Skeletal muscle cell (primary cell): ENCODE data around the gene ADAD2.

ENCODE experiments used
- DNase-seq: peaks from one replicate; pipeline ENCODE4 v3.0.0-alpha.2; 2010; ENCODE audit warnings: low read depth
- H3K4me3 ChIP-seq: 2 replicates; pipeline ENCODE4 v1.5.1; 2011; ENCODE audit warnings: low read depth, mild to moderate bottlenecking, control low read depth, low read length, moderate library complexity

The ADAD2 gene

DNA sequence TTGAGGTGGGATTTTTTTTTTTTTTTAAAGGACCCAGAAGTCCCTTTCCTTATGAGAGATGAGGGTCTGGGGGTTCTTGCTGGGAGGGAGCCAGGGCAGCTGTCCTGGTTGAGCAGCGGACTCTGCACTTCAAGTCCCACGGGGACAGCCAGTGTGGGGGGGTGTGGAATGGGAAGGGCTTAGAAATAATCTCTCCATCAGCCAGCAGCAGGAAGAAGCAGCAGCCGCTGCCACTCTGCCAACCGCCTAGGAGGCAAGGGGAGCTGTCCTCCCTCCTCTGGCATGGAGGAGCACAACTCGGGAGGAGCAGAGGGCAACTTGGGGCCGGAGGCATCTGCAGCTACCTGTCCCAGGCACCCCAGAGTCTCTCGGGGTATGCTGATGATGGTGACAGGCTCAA, 49.0 kb downstream of the ADAD2 start, which contains the start of gene KCNG4:
Gene KCNG4, minus strand, starts transcription at position 104 of the 400 bp plus-strand sequence. CDS start 2,527 bp downstream, outside the sequence.
- no peak for DNase-seq
- no peak within 1 kb of the TSS for H3K4me3 ChIP-seq

DNA sequence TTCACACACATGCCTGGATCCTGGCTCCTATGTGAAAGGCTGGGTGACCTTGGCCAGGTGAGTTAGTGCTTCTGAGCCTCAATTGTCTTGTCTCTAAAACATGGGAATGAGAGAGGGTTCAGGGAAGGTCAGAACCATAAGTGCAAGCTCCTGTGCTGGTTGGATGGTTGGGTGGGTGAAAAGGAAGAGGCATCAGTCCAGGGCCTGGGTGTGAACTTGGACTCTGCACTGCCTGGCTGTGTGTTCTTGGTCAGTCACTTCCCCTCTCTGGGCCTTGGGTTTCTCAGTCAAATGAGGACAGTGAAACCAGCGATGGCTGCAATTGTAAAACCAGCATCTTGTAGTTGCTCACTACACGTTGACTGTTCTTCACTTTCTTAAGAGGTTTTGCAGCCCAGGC, 49.5 kb downstream of the ADAD2 start:
- DNase-seq: no peak

DNA sequence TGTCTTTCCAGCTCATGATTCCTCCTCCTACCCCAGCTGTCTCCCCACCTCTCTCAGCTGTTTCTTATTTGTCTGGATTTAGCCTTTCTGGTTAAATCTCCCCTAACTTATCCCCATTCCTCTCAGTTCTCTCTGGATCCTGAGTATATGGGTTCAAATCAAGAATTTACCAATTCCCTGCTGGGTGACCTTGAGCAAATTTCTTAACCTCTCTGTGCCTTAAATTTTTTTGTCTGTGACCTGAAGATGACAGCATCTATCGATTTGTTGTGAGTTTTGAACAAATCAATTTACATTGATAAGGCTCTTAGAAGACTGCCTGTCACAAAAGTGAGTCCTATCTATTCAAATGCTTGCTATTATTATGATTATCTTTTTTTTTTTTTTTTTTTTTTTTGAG, 50.8 kb downstream of the ADAD2 start:
- no peak for DNase-seq
- H3K4me3 ChIP-seq: no peak overlapping the region

More for the DNA sequence above, 49.5 kb downstream of the ADAD2 start:
- H3K4me3 ChIP-seq: no peak overlapping the region

DNA sequence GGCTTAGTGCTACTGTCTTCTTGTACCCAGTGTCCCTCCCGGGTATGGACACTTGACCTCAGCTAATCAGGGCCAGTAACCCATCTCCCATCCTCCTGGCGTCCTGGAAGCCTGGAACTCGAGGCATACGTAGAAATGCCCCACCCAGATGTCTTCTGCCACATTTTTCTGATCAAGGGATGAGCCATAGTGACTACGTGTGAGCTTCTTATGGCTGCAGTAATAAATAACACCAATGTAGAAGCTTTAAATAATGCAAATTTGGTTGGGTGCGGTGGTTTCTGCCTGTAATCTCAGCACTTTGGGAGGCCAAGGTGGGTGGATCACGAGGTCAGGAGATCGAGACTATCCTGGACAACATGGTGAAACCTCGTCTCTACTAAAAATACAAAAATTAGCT, 51.9 kb downstream of the ADAD2 start:
- no peak overlapping the region for H3K4me3 ChIP-seq
- DNase-seq: no peak

DNA sequence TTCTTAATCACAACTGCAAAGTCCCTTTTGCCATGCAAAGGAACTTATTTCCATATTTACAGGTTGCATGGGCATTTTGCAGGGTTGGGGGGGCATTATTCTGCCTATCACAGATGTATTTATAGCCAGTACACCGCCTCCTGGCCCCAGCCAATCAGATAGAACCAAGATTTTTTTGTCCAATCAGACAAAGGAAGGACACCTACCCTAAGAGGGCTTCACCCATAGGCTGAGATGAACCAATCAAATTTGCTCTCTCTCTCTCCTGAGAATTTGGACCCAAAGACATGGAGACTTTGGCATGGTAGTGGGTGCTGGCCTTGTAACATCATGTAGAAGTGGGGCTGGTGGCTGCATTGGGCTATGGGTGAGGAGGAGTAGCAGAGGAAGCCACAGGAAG, 52.8 kb downstream of the ADAD2 start:
- no peak for DNase-seq
- no peak overlapping the region for H3K4me3 ChIP-seq

DNA sequence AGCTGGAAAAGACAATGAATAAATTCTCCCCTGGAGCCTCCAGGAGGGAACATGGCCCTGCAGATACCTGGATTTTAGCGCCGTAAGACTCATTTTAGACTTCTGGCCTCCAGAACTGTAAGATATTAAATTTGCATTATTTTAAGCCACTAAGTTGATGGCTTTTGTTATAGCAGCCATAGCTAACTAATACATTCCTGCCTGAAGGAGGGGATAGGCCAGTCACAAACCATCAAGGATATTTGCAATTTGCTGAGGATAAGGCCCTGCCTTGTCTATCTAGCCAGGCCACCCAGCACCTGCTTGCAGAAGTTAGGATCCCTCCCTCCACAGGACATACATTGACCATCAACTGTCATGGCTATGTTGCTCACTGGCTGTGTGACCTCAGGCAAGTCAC, 53.8 kb downstream of the ADAD2 start:
- DNase-seq: no peak

DNA sequence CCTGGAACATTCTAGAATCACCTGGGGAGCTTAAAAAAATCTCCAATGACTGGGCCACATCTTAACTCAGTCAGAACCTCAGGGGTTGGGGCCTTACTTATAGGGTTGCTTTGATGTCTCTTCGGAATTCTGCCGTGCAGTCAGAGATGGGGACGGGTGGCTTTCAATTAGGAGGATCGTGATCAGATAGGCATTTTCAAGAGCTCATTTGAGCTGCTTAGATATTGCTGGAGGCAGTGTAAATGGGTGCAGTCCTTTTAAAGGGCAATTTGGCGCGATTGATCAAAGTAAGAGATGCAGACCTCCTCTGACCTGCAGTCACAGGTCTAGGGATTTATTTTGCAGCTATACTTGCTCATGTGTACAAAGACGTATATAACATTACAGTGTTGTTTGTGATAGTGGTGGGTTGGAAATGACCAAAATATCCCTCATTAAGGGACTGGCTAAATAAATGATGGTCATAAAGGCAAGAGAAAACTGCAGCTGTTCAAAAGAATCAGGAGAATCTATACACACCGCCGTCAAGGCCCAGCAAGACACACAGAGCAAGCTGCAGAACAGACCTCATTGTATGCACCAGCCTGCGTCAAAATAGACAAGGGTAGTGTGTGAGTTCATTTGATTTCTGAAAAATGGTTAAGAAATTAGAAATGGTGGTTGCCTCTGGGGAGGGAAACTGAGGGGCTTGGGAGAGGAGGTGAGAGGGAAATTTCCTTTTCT, 55.2 kb downstream of the ADAD2 start:
- H3K4me3 ChIP-seq: no peak overlapping the region
- DNase-seq: no peak

More for the DNA sequence above, 53.8 kb downstream of the ADAD2 start:
- no peak overlapping the region for H3K4me3 ChIP-seq

DNA sequence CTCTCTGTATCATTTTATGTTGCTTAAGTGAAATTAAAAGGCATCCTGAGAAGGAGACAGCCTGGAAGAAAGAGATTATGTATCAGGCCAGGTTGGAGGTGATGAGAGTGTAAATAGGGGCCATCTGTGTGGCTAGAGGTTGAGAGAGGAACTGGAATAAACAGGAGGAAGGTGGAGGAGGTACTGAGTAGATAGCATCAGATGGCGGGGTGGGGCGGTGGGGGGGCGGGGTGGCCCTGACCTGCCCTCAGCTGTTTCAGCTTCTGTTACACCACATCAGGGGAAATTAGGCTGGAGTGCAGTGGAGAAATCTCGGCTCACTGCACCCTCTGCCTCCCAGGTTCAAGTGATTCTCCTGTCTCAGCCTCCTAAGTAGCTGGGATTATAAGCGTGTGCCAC, 55.7 kb downstream of the ADAD2 start:
- H3K4me3 ChIP-seq: no peak overlapping the region
- no peak for DNase-seq
